HG03457 (cell line): ENCODE results near the gene PEF1.

Experiments used
- ATAC-seq: cut with Tn5 transposase; IDR thresholded peaks from one replicate; pipeline ENCODE4 v1.9.1; 2021; ENCODE audit warnings: moderate number of reproducible peaks; ENCODE audit not compliant: unreplicated experiment

The PEF1 gene

DNA sequence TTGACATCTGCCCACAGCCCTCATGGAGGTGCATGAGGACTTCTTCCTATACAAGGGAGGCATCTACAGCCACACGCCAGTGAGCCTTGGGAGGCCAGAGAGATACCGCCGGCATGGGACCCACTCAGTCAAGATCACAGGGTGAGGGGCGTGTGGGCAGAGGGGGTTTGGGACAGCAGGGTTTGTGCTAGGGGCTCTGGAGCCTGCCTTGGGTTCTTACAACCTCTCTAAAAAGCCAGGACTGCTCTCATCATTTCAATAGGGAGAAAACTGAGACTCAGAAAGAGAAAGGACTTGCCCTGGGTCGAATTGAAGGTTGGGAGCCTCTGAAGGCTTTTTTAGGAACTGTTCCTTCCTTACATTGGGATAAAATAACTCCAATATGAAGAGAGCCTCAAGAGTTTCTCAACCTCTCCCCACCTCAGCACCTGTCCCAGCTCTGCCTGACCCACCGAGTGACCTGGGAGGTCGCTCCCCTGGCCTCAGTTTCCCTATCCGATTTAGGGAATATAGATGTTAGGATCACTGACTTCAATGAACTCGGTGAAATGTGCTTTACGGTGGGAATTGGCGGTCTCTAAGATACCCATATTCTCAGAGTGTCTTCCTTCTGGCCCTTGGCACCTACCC is 58.8 kb downstream of the PEF1 start:
- no peak for ATAC-seq

DNA sequence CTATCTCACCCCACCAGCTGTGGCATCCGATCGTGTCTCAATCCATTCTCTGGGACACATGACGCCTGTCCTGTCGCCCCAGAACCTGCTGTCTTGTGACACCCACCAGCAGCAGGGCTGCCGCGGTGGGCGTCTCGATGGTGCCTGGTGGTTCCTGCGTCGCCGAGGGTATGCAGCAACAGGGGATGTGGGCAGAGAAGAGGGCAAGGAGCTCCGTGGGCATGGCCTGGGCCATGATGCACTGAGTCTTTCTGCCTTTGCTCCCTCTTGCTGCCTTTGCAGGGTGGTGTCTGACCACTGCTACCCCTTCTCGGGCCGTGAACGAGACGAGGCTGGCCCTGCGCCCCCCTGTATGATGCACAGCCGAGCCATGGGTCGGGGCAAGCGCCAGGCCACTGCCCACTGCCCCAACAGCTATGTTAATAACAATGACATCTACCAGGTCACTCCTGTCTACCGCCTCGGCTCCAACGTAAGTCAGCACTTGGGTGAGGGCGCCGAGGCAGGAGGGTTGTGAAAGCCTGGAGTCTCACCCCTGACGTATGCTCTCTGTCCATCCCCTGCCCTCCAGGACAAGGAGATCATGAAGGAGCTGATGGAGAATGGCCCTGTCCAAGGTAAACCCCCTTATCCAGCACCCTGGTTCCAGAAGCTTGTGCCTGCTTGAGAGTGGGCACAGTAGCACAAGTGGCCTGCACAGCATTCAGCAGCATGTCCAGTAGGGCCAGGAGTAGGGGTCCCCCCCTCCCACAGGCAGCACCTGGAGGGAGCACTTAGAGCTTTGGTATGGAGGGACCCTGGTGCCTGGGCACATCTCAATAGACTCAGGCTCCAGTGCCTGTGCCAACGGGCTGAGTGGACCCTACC is 59.6 kb downstream of the PEF1 start:
- no peak for ATAC-seq

DNA sequence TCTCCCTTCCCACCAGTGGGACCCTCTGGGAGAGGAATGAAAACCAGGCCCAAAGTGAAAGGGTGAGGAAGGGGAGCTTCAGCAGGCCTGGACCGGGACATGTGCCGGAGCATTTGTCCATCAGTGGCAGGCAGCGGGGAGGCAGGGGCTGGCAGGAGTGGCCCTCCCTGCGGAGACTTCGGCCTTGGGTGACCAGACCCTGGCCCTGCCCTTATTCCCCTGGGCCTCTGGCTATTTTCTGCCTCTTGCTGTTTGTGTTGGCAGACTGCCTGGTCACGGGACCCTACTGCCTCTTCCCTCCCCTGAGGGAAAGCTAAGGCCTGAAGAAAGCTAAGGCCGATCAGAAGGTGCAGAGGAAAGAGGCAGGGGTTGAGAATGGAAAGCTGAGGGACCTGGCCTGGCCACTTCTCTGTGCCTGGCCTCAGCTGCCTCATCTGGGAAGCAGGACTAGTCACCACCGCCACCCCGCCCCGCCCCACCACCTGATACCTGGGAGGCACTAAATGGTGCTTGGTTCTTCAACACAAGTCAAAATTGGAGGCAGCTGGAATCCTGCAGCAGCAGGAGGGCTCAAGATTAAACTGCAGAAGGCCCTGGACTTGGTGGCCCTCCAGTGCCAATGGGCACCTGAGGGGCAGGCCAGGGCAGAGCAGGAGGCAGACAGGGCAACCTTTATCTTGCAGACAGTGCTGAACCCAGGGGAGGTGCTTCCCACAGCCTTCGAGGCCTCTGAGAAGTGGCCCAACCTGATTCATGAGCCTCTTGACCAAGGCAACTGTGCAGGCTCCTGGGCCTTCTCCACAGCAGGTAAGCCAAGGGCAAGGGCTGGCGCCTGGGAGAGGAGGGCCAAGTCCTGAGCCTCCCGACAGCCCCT is 60.4 kb downstream of the PEF1 start:
- ATAC-seq = no peak

DNA sequence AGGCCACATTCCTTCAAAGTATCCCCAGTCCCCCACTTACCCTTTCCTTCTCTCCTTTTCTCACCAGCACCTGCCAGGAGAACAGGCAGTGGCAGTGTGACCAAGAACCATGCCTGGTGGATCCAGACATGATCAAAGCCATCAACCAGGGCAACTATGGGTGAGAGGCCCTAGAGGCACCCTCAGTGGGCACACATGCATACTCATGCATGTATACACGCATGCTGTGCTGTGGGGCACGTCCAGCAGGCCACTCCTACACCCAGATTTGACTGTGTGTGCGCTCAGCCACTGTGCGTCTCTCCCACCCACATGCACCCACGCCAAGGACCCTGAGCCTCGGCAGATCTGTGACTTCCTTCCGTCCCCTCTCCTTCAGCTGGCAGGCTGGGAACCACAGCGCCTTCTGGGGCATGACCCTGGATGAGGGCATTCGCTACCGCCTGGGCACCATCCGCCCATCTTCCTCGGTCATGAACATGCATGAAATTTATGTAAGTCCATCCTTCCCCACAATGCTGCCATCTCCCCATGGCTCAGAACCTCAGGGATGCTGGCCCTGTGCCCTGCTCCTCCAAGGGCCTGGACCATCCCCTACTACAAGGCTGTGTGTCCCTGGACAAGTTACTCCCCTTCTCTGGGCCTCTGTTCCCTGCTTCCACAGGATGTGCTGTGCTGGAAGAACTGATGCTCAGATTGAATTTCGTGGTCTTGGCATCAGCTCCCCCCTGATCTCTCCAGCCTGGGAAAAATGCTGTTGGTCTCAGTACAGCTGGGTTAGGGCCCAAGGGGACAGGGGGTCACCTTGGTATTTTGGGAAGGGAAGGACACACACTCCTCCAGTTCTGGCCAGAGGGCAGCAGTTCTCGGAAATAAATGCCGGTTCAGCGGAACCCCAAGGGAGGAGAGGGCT is 61.3 kb downstream of the PEF1 start:
- no peak for ATAC-seq

DNA sequence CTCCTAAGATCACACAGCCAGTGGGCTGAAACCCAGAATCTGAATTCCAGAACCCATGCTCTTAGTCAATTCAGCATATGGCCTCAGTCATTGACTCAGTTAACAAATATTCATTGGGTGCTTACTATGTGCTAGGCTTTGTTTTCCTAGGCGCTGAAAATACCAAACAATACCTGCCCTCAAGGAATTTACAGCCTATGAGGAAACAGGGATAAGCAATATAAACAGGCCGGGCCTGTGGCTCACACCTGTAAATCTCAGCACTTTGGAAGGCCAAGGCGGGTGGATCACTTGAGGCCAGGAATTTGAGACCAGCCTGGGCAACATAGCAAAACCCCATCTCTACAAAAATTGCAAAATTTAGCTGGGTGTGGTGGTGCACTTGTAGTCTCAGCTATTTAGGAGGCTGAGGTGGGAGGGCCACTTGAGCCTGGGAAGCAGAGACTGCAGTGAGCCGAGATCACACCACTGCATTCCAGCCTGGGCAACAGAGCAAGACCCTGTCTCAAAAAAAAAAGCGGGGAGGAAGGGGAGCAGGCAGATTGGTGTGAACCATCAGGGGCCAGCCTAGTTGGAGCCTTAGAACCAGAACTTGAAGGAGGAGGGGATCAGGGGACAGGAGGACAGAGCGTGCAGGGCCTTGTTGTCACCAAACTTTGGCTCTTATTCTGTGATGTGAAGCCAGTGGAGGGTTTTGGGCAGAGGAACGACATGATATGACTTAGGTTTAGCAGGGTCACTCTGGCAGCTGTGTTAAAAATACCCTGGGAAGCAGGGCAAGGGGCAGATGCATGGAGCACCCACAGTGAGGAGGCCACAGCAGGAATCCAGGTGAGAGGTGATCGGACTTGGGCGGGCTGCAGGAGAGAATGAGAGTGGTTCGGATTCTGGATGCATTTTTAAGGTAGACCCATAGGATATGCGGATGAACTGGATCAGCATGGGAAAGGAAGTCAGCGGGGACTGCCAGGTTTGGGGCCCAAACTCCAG is 62.6 kb downstream of the PEF1 start:
- no peak for ATAC-seq

DNA sequence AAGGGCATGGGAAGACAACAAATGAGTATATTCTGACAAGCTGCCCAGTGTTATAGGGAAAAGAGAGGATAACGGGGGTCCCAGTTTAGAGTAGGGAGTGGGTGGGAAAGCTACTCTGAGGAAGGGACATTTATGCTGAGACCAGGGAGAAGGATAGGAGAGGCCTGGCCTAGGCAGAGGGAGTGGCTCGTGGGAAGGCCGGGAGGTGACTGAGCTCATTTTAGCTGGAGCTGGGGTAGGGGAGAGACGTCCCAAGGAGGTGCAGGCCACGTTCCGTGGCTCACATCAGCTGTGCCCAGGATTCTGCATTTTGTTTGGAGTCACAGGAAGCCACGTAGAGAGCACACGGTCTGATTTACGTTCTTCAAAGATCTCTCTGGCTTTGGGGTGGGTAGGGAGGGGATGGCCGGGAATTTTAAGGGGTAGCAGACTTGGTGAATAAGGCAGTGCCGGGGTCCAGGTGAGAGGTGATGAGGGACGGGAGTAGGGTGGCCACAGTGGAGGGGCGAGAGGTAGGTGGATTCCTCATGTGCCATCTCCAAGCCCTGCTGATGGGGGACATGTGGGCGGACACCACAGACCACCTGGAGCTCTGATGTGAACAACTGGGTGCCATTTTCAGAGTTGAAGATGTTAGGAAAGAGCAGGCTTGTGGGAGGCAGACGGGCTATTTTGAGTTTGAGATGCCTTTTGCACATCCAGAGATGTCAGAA is 63.6 kb downstream of the PEF1 start:
- ATAC-seq = no peak

DNA sequence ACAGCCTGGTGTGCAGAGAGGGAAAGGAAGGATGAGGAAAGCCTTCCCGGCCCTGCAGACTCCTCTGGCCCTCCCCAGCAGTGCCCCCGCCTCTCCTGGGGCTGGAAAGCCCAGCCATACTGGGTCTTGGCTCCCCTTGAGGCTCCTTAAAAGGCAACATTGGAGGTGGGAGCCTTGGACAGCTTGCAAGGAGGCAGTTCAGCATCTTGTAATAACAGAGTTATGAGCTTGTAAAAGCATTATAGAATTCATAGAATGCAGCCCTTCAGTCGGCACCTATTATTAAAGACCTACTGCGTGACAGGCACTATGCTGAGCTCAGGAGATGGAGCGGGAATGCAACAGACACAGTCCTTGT is 64.2 kb downstream of the PEF1 start:
- ATAC-seq = no peak
